HG02943 (cell line): ENCODE data around the gene SRSF1.

Experiments
- ATAC-seq: cut with Tn5 transposase; IDR thresholded peaks from one replicate; pipeline ENCODE4 v1.9.1; 2021; ENCODE audit warnings: mild to moderate bottlenecking, low read depth, moderate library complexity; ENCODE audit not compliant: unreplicated experiment

The SRSF1 gene

DNA sequence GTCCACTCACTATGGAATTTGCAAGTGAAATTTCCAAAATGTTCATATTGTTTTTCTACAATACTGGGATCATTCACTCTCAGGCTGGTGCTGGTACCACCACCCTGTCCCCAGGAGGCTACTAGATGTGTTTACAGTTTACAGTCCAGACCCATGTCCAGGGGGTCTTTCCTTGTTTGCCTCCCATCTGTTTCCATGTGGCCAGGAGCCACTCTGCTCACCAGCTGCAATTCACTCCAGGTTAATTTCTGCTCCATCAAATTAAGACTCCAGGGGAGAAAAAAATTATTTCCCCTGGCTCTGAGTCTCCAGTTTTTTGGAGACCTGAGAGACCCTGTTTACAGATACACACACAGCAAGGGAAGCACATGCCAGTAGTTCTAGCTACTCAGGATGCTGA lies 12.5 kb upstream of the SRSF1 start:
- ATAC-seq, result no peak

- ATAC-seq, result no peak
Observed at GRCh38 chr17:58019039-58019438, 12.0 kb upstream of the SRSF1 start.

- no peak for ATAC-seq
Observed at GRCh38 chr17:58010067-58010799, 3.2 kb upstream of the SRSF1 start.

GRCh38 chr17:58007781-58008706 lies 998 bp upstream of the SRSF1 start:
- peak; percentile 13 for ATAC-seq

- ATAC-seq, result peak; percentile 10
Observed at GRCh38 chr17:58006560-58006923, 504 bp downstream of the SRSF1 start.

DNA sequence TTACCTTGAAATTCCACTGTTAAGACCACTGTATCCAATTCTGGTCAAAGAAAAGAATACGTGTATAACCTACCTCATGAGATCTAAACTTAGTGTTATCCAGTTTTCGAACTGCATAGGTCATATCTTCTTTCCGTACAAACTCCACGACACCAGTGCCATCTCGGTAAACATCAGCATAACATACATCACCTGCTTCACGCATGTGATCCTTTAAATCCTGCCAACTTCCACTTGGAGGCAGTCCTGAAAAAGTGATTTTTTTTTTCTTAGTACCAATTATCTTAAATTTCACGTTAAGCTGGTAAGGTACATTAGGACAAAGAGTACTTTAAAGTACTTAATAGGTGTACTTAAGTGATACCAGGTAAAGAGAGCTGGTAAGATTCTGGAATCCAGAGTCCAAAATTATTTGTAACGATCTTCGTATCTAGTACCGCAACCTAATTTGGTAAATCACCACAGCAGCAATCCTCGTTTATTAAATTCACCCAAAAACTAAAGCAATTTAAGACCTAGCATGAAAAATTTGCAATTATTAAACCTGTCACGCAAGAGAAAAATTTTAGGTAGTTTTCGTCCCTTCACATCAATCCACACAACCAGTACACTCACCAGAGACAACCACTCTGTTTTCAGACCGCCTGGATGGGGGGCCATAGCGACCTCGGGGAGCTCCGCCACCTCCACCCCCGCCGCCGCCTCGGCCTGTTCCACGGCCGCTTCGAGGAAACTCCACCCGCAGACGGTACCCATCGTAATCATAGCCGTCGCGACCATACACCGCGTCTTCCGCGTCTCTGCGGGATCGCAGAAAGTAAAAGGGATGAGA lies 1.1 kb downstream of the SRSF1 start:
- no peak for ATAC-seq

- ATAC-seq, result no peak
Observed at GRCh38 chr17:58005031-58005727, 1.9 kb downstream of the SRSF1 start.

DNA sequence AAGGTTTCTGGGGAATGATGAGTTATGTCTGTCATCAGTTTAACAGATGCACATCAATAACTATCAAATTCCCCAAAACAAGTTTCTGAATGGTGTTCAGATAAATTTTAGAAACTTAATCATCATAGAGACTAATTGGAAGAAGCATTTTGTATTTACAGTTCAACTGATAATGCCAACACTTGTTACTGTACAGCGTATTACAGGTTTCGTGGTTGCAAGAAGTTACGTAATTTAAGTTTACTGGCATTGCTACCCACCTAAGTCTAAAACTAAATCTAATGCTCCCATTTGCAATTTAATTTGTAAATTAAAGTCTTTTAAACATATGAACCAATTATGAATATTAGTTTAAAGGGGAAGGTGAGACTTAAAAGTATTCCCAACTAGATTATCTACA lies 3.0 kb downstream of the SRSF1 start:
- no peak for ATAC-seq

- no peak for ATAC-seq
Observed at GRCh38 chr17:58002973-58003372, 4.1 kb downstream of the SRSF1 start.

- no peak for ATAC-seq
Observed at GRCh38 chr17:58002154-58002948, 4.7 kb downstream of the SRSF1 start.

DNA sequence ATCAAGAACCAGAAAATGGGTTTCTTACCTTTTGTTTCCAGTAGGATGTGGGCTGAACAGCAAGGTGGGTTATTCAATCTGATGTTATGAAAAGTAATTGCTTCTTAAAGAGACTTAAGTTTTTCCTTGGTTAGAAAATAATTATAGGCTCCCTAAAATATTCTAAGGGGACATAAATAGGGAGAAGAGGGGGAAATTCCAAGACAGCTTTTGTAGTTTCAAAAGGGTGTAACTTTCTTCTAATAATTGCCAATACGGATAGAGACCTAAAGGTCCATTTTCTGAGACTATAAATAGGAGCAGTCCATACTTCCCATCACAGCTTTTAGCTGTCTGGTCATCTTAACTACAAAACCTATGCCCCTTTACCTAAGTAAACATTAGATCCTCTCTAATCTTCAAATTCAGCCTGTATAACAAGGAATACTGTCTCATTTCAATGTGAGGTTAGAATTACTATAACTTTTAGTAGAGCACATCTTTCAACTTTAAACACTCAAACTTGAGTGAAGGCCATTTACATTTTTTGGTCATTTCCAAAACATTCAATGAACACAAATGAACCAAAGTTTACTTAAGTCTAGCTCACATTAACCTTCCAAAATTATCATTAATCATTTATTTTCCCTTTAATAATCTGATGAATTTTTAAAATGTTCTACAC lies 5.5 kb downstream of the SRSF1 start:
- ATAC-seq, result no peak

DNA sequence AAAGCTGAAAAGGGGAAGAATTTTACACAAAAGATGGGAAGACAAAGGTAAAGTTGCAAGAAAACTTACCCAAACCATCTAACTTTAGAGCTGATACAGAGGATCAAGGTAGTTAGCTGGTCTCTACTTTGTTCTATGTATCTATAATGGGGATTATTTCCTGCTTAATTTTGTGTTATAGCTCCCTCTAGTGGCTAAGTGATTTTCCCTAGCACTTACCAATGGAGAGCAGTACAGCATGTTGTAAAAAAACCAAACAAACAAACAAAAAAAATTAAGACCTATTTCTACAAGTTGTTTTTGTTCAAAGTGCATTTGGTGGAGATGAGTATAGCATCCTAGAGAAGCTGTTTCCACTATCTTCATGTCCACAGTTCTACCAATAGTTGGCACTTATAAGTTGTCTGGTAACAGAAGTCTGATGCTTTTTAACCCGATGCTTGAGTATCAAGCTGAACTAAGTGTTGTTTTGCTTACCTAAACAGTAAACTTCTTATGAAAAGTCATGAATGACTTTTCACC lies 7.5 kb downstream of the SRSF1 start:
- no peak for ATAC-seq

DNA sequence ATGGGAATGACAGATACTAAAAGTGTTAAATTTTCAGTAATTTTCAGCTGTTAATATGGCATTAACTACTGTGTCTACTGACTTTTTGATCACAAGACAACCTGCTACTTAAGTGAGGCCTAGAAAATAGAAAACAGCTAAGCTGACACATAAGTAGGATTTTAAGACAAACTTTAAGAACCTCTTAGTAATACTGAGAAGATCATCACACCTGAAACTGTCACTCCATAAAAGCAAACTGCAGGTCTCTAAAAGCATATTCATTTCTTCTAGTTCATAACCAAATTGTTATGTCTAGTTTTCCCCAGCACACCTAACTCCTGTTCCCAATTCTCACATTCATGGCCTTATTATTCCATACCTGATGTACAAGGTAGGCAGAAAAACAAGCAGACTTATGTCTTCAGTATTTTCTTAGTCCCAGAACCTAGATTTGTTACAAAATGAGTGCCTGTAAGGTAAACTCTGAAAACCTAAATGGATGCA lies 8.0 kb downstream of the SRSF1 start:
- ATAC-seq, result no peak

GRCh38 chr17:57997085-57997809 lies 9.8 kb downstream of the SRSF1 start:
- no peak for ATAC-seq

- ATAC-seq, result peak; percentile 57
Observed at GRCh38 chr17:57995076-57995956, 11.7 kb downstream of the SRSF1 start.

GRCh38 chr17:57994436-57994835 lies 12.6 kb downstream of the SRSF1 start:
- ATAC-seq, result no peak
